Activated naive CD4-positive, alpha-beta T cell treated with anti-CD3 and anti-CD28 coated beads, Interleukin-2, amount 50 U/mL, for 16 hours (primary cell): ENCODE data around the gene PPP2R2C.

Experiments used
- DNase-seq: peaks from one replicate; pipeline ENCODE4 v3.0.0-alpha.2; 2020

The PPP2R2C gene

GRCh38 chr4:6339818-6340445 is 132.5 kb downstream of the PPP2R2C start:
- DNase-seq = no peak

DNA sequence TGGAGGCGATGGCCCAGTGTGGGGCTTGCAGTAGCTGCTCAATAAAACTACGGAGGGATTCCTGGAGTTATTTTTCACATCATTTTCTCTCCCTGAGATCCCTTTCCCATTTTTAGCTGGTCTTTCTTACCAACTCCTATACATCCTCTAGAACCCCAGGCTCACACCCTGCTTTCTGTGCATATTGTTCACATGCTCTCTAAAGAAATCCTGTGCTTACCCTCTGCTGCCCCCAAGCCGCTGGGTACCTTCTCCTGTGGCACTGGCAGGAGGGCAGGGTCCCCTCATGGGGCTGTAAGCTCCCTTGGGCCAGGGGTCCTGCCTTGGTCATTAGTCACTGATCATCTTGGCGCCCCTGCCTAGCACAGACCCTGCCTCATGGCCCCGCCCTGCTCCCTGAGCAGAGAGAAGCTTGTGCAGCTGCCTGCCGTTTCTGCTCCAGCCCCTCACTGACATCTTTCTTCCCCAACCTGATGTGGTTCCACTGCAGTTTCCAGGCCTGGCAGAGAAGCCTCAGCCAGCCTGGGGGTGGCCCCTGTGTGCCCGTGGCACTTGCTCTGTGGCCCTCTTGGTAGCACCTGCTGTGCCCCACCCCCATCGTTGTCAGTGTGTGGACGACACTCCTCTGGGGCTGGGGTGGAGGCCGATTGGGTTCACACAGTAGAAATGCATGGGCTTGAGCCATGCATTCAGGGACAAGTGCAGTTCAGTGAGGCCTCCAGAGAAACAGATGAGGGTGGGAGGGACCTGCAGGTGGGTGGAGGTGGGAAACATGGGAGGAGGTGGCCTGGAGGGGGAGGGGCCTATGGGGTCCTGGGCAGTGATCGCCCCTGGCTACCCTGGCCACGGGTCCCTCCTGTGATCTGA is 133.2 kb downstream of the PPP2R2C start:
- DNase-seq = no peak

- no peak for DNase-seq
Measured at GRCh38 chr4:6338175-6338950, 134.1 kb downstream of the PPP2R2C start.

DNA sequence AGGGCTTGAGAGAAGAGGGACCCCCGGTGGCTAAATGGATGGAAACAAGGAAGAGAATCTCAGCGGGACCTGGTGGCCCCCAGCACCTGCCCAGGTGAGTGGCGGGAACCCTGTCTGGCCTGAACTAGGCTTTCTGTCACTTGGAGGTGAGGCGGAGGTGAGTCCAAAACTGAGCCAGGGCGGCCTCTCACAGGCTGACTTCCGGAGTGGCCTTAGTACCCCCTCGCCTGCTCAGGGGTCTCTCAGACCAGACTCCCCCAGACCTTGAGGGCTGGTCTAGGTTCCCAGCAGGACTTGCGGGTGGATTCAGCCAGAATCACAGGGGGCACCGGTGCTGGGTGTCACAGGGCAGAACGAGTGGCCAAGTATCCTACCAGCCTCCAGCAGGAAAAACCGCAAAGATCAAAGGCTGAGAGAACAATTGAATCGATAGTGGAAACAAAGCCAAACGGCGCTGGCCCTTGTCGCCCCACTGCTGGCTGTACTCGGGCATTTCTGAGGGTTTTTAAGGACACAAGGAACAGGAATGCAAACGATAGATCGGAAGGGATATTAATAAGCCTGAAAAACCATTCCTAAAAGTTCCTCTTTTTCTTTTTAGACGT is 135.0 kb downstream of the PPP2R2C start:
- DNase-seq = no peak

- DNase-seq = no peak
Measured at GRCh38 chr4:6336166-6336565, 136.2 kb downstream of the PPP2R2C start.

- DNase-seq = no peak
Measured at GRCh38 chr4:6335040-6335590, 137.3 kb downstream of the PPP2R2C start.

- no peak for DNase-seq
Measured at GRCh38 chr4:6334203-6334887, 138.1 kb downstream of the PPP2R2C start.

GRCh38 chr4:6333301-6334202 is 138.9 kb downstream of the PPP2R2C start:
- no peak for DNase-seq

DNA sequence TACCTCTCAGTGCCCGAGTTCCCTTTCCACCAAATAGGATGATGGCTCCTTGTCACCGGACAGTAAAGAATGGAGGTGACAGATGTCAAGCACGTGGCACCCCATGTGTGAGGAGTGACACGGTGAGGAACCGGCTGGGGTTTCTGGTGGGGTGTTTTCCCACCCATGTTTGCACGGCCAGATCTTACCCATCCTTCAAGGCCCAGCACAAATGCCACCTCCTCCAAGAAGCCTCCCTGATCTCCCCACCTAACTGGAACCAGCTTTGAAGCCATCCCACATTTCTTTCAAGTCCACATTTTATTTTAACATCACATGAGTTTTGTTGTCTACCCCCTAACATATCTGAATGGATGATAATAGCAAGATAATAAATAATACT is 139.8 kb downstream of the PPP2R2C start:
- no peak for DNase-seq

DNA sequence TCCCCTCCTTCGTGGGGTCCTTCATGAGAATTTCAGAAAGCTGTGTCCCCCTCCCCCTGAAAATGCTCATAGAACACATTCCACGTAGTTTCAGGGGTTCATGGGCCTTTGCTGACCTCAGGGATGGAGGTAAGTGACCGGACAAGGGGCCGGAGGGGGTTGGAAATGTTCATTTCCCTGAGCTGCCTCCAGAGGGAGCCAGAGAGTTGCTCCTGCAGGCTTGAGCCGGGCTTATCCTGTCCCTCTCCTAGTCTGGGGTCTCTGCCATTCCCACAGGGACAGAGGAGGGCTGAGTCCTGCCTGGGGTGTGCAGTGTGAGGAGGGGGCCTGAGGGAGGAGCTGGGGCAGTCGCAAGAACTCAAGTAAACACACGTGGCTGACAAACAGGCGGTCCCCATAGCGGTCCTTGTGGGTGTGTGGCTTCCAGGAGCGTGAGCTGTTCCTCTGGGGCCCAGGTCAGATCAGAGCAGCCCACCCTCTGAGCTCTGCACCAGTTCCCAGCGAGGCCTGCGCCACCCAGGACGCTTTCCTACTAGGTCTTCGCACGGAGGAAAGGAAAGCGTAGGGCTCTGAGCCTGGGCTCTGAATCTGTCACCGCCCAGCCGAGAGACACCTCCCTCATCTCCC is 140.3 kb downstream of the PPP2R2C start:
- no peak for DNase-seq

- no peak for DNase-seq
Measured at GRCh38 chr4:6331468-6331867, 140.9 kb downstream of the PPP2R2C start.

GRCh38 chr4:6331018-6331417 is 141.4 kb downstream of the PPP2R2C start:
- DNase-seq = no peak

DNA sequence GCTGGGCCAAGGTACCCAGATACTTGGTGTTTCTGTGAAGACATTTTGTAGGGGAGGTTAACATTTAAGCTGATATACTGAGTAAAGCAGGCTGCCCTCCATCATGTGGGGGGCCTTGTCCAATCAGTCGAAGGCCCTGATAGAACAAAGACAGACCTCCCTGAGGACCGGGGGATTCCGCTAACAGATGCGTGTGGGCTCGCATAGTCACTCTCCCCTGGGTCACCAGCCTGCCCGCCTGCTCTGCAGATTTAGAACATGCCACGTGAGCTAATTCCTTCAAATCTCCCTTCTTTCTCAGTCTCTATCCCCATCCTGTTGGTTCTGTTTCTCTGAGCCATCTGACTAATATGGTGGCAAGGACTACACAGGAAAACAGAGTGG is 142.0 kb downstream of the PPP2R2C start:
- no peak for DNase-seq

GRCh38 chr4:6329478-6330383 is 142.7 kb downstream of the PPP2R2C start:
- no peak for DNase-seq

- no peak for DNase-seq
Measured at GRCh38 chr4:6328526-6328925, 143.9 kb downstream of the PPP2R2C start.

DNA sequence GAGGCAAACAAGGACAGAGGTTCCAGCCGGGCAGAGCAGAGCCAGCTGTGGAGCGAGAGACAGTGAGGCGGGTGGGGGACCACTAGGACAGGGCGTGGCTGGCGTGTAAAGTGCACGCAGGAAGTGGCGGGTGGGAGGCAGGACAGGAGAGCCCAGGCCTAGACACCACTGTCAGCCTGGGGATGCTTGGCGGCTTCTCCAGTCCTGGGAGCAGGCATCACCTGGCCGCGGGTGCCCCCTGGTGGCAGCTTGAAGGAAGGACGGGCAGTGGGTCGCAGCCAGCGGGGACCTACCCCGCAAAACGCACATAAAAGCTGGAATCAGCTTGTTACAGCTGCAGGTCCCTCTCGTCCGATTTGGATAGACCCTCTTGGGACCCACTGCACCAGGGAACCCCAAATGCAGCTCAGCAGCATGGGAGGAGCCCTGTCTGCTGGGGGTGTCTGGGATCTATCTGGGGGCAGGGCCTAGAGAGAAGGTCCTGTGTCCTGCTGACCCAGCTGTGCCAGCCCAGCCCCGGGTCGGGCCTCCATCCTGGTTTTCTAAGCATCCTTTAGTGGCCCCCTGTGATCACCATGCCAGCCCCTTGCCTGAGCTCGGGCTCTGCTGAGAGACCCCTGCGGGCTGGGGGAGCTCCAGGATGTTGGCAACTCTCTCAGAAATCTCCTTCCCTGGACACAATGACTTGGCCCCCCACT is 145.0 kb downstream of the PPP2R2C start:
- peak; percentile 74 for DNase-seq

GRCh38 chr4:6326312-6327060 is 145.9 kb downstream of the PPP2R2C start:
- DNase-seq = no peak

DNA sequence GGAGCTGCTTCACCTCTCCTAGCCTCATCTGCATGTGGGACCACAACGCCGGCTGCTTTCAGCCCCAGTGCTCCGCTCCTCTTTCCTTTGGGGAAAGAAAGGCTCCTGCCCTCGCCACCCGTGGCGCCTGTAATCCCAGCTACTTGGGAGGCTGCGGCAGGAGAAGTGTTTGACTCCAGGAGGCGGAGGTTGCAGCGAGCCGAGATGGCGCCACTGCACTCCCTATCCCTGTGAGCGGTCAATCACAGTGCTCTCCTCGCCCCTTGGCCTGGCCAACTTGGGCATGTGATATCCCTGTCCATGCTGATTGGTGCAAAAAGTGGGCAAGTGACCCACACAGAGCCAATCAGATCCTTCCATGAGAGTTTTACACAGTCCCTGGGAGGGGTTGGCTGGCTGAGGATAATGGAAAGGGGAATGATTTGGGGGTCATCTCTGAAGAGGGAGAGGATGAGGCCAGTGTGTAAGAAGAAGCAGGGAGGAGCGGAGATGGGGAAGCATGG is 146.6 kb downstream of the PPP2R2C start:
- DNase-seq = no peak
